ENCODE data around the gene TMEM238.
"Not testable (repeated sequence)": the region's sequence is repeated elsewhere in the genome, so short reads cannot be mapped to it uniquely, and the experiment has no call there.

TMEM238 gene

GRCh38 chr19:55410168-55410567 lies 26.1 kb upstream of the TMEM238 start:
- TF ChIP-seq CTCF (IDR thresholded peaks at IDR 0.05; ENCODE audit: low read depth, low read length, poor library complexity, severe bottlenecking) = no peak
- no peak for TF ChIP-seq EZH2phosphoT487 (IDR thresholded peaks at IDR 0.05; ENCODE audit: borderline replicate concordance, low read length)
- peaks cover 18% of the 10 kb centered on the region for H4K20me1 ChIP-seq (ENCODE audit: control insufficient read depth, insufficient read depth, low read depth, low read length)
- peaks cover 15% of the 10 kb centered on the region for H3F3A ChIP-seq (ENCODE audit: control insufficient read depth, insufficient read depth)
- no peaks in the 10 kb centered on the region for H3K9me2 ChIP-seq (replicated peaks; ENCODE audit: control insufficient read depth, low read length)
- H3K4me3 ChIP-seq (ENCODE audit: low read length) = no peak overlapping the region
- H3K9me3 ChIP-seq (ENCODE audit: control insufficient read depth, insufficient read depth, low read length) = peaks cover 6% of the 10 kb centered on the region
- no peak overlapping the region for H3K4me2 ChIP-seq (ENCODE audit: low read length)
- peaks cover 29% of the 10 kb centered on the region for H3K36me3 ChIP-seq (ENCODE audit: control insufficient read depth, low read length)
- no peaks in the 10 kb centered on the region for H3K27me3 ChIP-seq (ENCODE audit: control insufficient read depth, low read length)
- H3K4me1 ChIP-seq (ENCODE audit: control insufficient read depth, low read length) = peaks cover 25% of the 10 kb centered on the region
- peaks cover 24% of the 10 kb centered on the region for H3K79me2 ChIP-seq (ENCODE audit: control insufficient read depth, low read length)
- no peak overlapping the region for H3K27ac ChIP-seq (ENCODE audit: low read depth, low read length)

- peaks cover 18% of the 10 kb centered on the region for H3F3A ChIP-seq (ENCODE audit: control insufficient read depth, insufficient read depth)
- not testable (repeated sequence) for H3K9me3 ChIP-seq (ENCODE audit: control insufficient read depth, insufficient read depth, low read length); H3K9me2 ChIP-seq (replicated peaks; ENCODE audit: control insufficient read depth, low read length); H3K4me2 ChIP-seq (ENCODE audit: low read length); H3K27me3 ChIP-seq (ENCODE audit: control insufficient read depth, low read length); H3K27ac ChIP-seq (ENCODE audit: low read depth, low read length); H3K4me3 ChIP-seq (ENCODE audit: low read length)
- peaks cover 19% of the 10 kb centered on the region for H4K20me1 ChIP-seq (ENCODE audit: control insufficient read depth, insufficient read depth, low read depth, low read length)
- peaks cover 25% of the 10 kb centered on the region for H3K4me1 ChIP-seq (ENCODE audit: control insufficient read depth, low read length)
- peaks cover 30% of the 10 kb centered on the region for H3K79me2 ChIP-seq (ENCODE audit: control insufficient read depth, low read length)
- peaks cover 38% of the 10 kb centered on the region for H3K36me3 ChIP-seq (ENCODE audit: control insufficient read depth, low read length)
Measured at GRCh38 chr19:55409179-55409578, 25.1 kb upstream of the TMEM238 start.

GRCh38 chr19:55408533-55408872 lies 24.4 kb upstream of the TMEM238 start:
- no peaks in the 10 kb centered on the region for H3K27me3 ChIP-seq (ENCODE audit: control insufficient read depth, low read length)
- H3K9me3 ChIP-seq (ENCODE audit: control insufficient read depth, insufficient read depth, low read length) = peaks cover 6% of the 10 kb centered on the region
- peak overlapping the region; percentile 97 for H3K27ac ChIP-seq (ENCODE audit: low read depth, low read length)
- H3K79me2 ChIP-seq (ENCODE audit: control insufficient read depth, low read length) = peaks cover 34% of the 10 kb centered on the region
- H3K9me2 ChIP-seq (replicated peaks; ENCODE audit: control insufficient read depth, low read length) = no peaks in the 10 kb centered on the region
- peaks cover 22% of the 10 kb centered on the region for H3F3A ChIP-seq (ENCODE audit: control insufficient read depth, insufficient read depth)
- H4K20me1 ChIP-seq (ENCODE audit: control insufficient read depth, insufficient read depth, low read depth, low read length) = peaks cover 24% of the 10 kb centered on the region
- TF ChIP-seq EZH2phosphoT487 (IDR thresholded peaks at IDR 0.05; ENCODE audit: borderline replicate concordance, low read length) (no peak), CTCF (IDR thresholded peaks at IDR 0.05; ENCODE audit: low read depth, low read length, poor library complexity, severe bottlenecking) (no peak)
- peaks cover 25% of the 10 kb centered on the region for H3K4me1 ChIP-seq (ENCODE audit: control insufficient read depth, low read length)
- H3K4me2 ChIP-seq (ENCODE audit: low read length) = peak overlapping the region; percentile 96
- H3K36me3 ChIP-seq (ENCODE audit: control insufficient read depth, low read length) = peaks cover 43% of the 10 kb centered on the region
- H3K4me3 ChIP-seq (ENCODE audit: low read length) = peak overlapping the region; percentile 79

GRCh38 chr19:55407800-55408532 lies 23.9 kb upstream of the TMEM238 start:
- Histone ChIP-seq H3K9me3 (ENCODE audit: control insufficient read depth, insufficient read depth, low read length) (peaks cover 6% of the 10 kb centered on the region), H3K27ac (ENCODE audit: low read depth, low read length) (peak overlapping the region; percentile 97)

GRCh38 chr19:55407550-55407799 lies 23.4 kb upstream of the TMEM238 start, which contains the start of gene UBE2S:
UBE2S (minus strand) TSS chr19:55407788; CDS start chr19:55407589, 199 bp downstream.
- H3K27ac ChIP-seq (ENCODE audit: low read depth, low read length) = peak within 1 kb of the TSS; percentile 97
- not testable (repeated sequence) for H3K9me3 ChIP-seq (ENCODE audit: control insufficient read depth, insufficient read depth, low read length); H3K9me2 ChIP-seq (replicated peaks; ENCODE audit: control insufficient read depth, low read length); H3K27me3 ChIP-seq (ENCODE audit: control insufficient read depth, low read length)
- H3F3A ChIP-seq (ENCODE audit: control insufficient read depth, insufficient read depth) = peaks cover 31% of the 10 kb centered on the region
- H3K36me3 ChIP-seq (ENCODE audit: control insufficient read depth, low read length) = peaks cover 53% of the 10 kb centered on the region
- H3K4me1 ChIP-seq (ENCODE audit: control insufficient read depth, low read length) = peaks cover 27% of the 10 kb centered on the region
- H3K4me2 ChIP-seq (ENCODE audit: low read length) = peak within 1 kb of the TSS; percentile 96
- peak within 1 kb of the TSS; percentile 89 for H3K4me3 ChIP-seq (ENCODE audit: low read length)
- H3K79me2 ChIP-seq (ENCODE audit: control insufficient read depth, low read length) = peaks cover 41% of the 10 kb centered on the region
- peaks cover 29% of the 10 kb centered on the region for H4K20me1 ChIP-seq (ENCODE audit: control insufficient read depth, insufficient read depth, low read depth, low read length)

More at GRCh38 chr19:55407800-55408532, 23.9 kb upstream of the TMEM238 start:
- H3K4me2 ChIP-seq (ENCODE audit: low read length) = peak overlapping the region; percentile 96
- peaks cover 26% of the 10 kb centered on the region for H3F3A ChIP-seq (ENCODE audit: control insufficient read depth, insufficient read depth)
- peaks cover 26% of the 10 kb centered on the region for H4K20me1 ChIP-seq (ENCODE audit: control insufficient read depth, insufficient read depth, low read depth, low read length)
- peak overlapping the region; percentile 89 for H3K4me3 ChIP-seq (ENCODE audit: low read length)
- peaks cover 25% of the 10 kb centered on the region for H3K4me1 ChIP-seq (ENCODE audit: control insufficient read depth, low read length)
- no peak for TF ChIP-seq EZH2phosphoT487 (IDR thresholded peaks at IDR 0.05; ENCODE audit: borderline replicate concordance, low read length)
- no peak for TF ChIP-seq CTCF (IDR thresholded peaks at IDR 0.05; ENCODE audit: low read depth, low read length, poor library complexity, severe bottlenecking)
- H3K36me3 ChIP-seq (ENCODE audit: control insufficient read depth, low read length) = peaks cover 48% of the 10 kb centered on the region
- no peaks in the 10 kb centered on the region for H3K9me2 ChIP-seq (replicated peaks; ENCODE audit: control insufficient read depth, low read length)
- H3K27me3 ChIP-seq (ENCODE audit: control insufficient read depth, low read length) = no peaks in the 10 kb centered on the region
- H3K79me2 ChIP-seq (ENCODE audit: control insufficient read depth, low read length) = peaks cover 37% of the 10 kb centered on the region

All from DOHH2 (cell line).